Stimulated activated CD8-positive, alpha-beta memory T cell treated with anti-CD3 and anti-CD28 coated beads, Interleukin-15, amount 100 ng/mL, for 1 hour (primary cell): Measurements from ENCODE around the gene TTC13.

Source experiments
- DNase-seq: peaks from one replicate; pipeline ENCODE4 v3.0.0-alpha.2; 2020; ENCODE audit warnings: low read depth

Gene TTC13

DNA sequence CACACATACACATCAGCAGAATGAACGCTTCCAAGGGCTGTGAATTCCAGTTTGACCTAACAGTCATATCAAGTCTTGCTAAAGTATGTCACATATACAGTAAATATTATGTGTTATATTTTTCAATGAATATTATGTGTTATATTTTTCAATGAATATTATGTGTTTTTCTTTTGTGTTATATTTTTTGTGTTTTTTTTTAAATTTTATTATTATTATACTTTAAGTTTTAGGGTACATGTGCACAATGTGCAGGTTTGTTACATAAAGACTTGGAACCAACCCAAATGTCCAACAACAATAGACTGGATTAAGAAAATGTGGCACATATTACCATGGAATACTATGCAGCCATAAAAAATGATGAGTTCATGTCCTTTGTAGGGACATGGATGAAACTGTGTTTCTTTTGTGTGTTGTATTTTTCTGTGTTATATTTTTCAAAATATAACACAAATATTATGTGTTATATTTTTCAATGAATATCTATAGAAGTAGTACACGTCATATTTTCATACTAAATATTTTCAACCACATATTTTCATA is 35.5 kb downstream of the TTC13 start:
- DNase-seq, result no peak

DNA sequence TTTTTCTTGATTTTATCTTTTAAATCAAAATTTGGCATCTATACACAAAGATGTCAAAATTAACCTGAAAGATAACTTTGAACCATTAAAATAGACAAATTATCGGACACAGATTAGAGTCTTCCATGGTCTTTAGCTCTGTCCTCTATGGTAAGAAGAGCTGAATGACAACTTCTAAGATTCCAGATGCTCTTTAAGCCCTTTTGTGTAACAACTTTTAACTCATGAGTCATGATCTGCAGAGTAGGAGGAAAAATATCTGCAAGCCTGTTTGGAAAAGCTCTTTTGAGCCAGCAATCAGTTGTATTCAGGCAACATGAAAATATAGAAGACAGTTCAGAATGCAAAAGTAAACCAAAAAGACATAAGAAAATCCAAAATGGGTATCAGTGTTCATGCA is 37.8 kb downstream of the TTC13 start:
- DNase-seq, result no peak

- no peak for DNase-seq
These were observed 38.7 kb downstream of the TTC13 start for GRCh38 chr1:230939806-230940489.

DNA sequence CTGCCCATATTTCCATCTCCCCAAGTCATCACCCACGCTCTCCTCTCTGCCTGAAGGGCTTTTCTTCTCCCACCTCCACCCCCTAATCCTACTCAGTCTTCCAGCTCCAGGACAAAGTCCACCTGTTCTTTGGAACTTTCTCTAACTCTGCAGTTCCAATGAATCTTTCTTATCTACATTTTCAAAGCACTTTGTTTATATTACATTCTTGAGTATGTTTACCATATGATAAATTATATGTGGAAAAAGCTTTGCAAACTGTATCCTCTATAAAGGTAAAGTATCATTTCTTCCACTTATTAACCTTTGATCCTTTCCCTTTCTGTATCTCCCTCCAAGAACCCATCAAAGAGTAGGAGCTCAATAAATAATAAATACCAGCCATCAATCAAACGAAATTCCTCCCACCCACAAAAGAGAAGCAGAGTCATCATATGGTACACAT is 39.7 kb downstream of the TTC13 start:
- no peak for DNase-seq

DNA sequence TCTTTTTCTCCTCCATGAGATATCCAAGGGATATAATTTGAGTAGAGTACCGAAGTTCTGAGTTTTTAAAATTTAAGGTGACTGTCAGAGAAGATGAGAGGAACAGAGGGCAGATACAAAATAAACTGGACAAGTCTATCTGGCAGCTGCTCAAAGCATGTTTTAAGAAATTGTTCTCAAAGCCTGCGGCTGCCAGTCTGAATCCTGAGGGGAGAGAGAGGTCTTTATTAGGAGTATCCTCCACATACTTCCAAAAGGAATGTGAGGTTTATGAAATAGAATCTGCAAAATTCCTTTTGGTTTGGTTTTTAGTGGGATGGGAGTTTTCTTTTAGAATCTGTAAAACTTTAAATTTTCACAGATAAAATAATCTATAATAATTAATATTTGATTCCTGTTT is 41.3 kb downstream of the TTC13 start:
- no peak for DNase-seq

GRCh38 chr1:230936475-230936874 is 42.2 kb downstream of the TTC13 start:
- DNase-seq, result no peak

DNA sequence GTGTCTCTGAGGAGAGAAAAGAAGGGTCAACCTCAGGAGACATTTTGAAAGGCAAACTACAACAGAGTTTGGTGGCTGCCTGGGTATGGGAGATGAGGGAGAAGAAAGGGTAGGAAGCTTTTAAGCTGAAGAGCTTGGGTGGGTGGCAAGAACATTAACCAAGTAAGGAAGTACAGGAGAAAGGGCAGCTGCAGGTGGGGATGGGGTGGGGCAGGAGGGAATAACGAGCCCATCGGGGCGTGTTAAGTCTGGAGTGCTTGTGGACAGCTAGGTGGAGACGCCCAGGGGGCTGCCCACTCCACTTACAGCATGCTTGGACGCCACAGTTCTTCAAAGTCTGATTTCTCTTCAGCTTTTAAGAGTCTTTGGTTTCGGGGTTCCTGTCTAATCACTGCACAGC is 42.8 kb downstream of the TTC13 start:
- no peak for DNase-seq

- DNase-seq, result no peak
These were observed 47.7 kb downstream of the TTC13 start for GRCh38 chr1:230930986-230931385.

- no peak for DNase-seq
These were observed 52.5 kb downstream of the TTC13 start for GRCh38 chr1:230926182-230926581.

DNA sequence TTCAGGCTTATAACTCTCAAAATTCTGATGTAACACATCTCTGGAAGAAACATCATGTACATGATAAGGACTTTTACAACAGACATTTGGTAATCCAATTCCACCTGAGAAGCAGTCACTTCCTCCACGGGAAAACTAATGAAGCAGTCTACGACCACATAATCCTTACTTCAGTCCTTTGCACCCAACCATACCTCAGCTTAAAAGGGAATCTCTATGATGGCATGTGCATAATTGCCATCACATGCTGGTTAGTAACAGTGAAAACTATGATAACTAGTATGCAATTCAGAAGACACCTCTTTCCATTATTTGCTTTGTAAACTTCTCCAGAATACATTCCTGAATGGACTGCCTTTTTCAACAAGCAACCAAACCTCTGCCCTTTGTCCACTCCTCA is 53.1 kb downstream of the TTC13 start:
- DNase-seq, result no peak

DNA sequence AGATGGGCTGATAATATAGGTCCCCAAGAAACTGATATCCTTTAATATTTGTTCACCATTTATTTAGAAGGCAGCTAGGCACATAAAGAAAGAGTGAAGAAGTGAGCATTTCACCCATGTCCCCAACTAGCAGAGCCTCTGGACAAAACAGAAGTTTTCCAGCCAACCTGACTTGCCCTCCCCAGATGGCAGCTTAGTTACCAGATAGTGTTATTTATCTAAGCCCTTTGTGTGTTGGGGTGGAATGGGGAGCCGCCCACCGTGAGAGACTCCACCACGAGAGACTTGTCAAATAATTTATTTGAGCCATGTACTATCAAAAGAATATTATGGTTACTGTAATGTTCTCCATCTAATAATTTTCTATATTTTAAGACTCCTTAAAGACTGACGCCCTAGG is 55.5 kb downstream of the TTC13 start:
- no peak for DNase-seq

- no peak for DNase-seq
These were observed 56.0 kb downstream of the TTC13 start for GRCh38 chr1:230922620-230923019.

DNA sequence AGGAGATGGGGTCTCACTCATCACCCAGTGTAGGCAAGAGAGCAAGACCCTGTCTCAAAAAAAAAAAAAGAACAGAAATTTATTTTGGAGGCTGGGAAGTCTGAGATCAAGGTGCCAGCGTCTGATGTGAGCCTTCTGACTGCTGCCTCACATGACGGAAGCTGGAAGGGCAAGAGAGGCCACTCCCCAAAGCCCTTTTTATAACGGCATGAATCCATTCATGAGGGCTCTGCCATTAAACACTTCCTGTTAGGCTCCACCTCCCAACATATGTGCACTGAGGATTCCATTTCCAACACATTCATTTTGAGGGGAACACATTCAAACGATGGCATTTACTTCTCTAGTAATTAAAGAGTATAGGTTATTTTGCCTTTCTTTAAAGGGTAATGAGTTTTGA is 59.5 kb downstream of the TTC13 start:
- DNase-seq, result no peak

GRCh38 chr1:230917284-230918135 is 61.2 kb downstream of the TTC13 start:
- peak; percentile 68 for DNase-seq

- DNase-seq, result no peak
These were observed 61.9 kb downstream of the TTC13 start for GRCh38 chr1:230916587-230917283.

GRCh38 chr1:230915078-230915477 is 63.6 kb downstream of the TTC13 start:
- no peak for DNase-seq

GRCh38 chr1:230913496-230913895 is 65.2 kb downstream of the TTC13 start:
- DNase-seq, result no peak

GRCh38 chr1:230910755-230911117 is 67.9 kb downstream of the TTC13 start:
- no peak for DNase-seq

- DNase-seq, result no peak
These were observed 68.5 kb downstream of the TTC13 start for GRCh38 chr1:230909974-230910754.

DNA sequence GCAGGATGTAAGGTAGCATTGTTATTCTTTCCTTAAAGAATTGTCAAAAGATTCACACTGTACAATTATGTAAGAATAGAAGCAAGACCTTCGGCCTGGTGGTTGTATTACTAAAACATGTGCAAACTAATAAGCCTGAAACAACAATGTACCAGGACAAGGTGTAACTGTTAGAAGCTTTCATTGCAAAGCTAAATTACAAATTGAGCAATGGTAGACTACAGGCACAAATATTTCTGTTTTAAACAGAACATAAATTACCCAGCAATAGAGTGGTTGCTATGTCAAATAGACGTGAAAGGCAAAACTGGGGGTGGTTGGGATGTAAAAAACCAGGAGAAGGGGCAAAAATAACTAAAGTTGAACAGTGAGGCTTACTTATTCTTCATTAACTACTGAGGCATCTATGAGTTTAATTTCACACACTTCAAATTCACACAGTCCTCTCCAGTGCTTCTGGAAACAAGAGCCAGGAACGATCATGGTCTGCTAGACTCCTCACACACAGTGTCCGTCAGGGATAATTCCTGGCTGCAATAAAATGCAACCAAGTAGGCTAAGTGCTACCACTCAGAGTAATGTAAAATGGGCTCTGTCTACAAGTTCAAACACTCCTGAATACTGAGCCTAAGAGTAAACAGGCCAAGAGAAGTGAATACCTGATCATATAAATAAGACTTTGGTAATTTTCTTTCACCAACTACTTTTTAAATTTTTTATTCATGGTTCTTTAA is 71.0 kb downstream of the TTC13 start:
- DNase-seq, result no peak

GRCh38 chr1:230906226-230906625 is 72.4 kb downstream of the TTC13 start:
- no peak for DNase-seq
